Mucosa of rectum (tissue), 2 donors: ENCODE measurements around the gene CALCOCO1.
"Not testable (repeated sequence)": the region's sequence is repeated elsewhere in the genome, so short reads cannot be mapped to it uniquely, and the experiment has no call there.

Experiments used
- H3K27ac ChIP-seq, 2 donors: one replicate each; pipeline ENCODE4 v1.7.0; 2013; ENCODE audit warnings: inconsistent platforms in 2 of 2, low read depth in 2 of 2, low read length in 2 of 2
- H3K27me3 ChIP-seq, 2 donors: one replicate each; pipeline ENCODE4 v1.7.0; 2013; ENCODE audit warnings: low read length in 2 of 2; ENCODE audit not compliant: control insufficient read depth in 2 of 2, insufficient read depth in 2 of 2
- H3K36me3 ChIP-seq, 2 donors: one replicate each; pipeline ENCODE4 v1.7.0; 2013; ENCODE audit warnings: low read length in 2 of 2; ENCODE audit not compliant: control insufficient read depth in 2 of 2, insufficient read depth in 2 of 2
- H3K4me1 ChIP-seq, 2 donors: one replicate each; pipeline ENCODE4 v1.7.0; 2013; ENCODE audit warnings: low read length in 2 of 2, mild to moderate bottlenecking in 1 of 2; ENCODE audit not compliant: control insufficient read depth in 2 of 2, insufficient read depth in 2 of 2
- H3K4me3 ChIP-seq, 2 donors: one replicate each; pipeline ENCODE4 v1.7.0; 2013; ENCODE audit warnings: low read length in 2 of 2
- H3K9ac ChIP-seq, 2 donors: one replicate each; pipeline ENCODE4 v1.7.0; 2013; ENCODE audit warnings: low read length in 2 of 2, low read depth in 1 of 2, mild to moderate bottlenecking in 1 of 2
- H3K9me3 ChIP-seq, 2 donors: one replicate each; pipeline ENCODE4 v1.7.0; 2013; ENCODE audit warnings: low read length in 2 of 2; ENCODE audit not compliant: control insufficient read depth in 2 of 2
- donor health status: healthy.
- donor health status: Normal muscosa, but diverticular disease.

The CALCOCO1 gene, protein sequence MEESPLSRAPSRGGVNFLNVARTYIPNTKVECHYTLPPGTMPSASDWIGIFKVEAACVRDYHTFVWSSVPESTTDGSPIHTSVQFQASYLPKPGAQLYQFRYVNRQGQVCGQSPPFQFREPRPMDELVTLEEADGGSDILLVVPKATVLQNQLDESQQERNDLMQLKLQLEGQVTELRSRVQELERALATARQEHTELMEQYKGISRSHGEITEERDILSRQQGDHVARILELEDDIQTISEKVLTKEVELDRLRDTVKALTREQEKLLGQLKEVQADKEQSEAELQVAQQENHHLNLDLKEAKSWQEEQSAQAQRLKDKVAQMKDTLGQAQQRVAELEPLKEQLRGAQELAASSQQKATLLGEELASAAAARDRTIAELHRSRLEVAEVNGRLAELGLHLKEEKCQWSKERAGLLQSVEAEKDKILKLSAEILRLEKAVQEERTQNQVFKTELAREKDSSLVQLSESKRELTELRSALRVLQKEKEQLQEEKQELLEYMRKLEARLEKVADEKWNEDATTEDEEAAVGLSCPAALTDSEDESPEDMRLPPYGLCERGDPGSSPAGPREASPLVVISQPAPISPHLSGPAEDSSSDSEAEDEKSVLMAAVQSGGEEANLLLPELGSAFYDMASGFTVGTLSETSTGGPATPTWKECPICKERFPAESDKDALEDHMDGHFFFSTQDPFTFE

GRCh38 chr12:53727310-53728041 is at the start of gene CALCOCO1:
Gene CALCOCO1, minus strand, starts transcription at chr12:53727452. Its CDS starts 2,210 bp downstream, at chr12:53725242.
- Histone ChIP-seq H3K27me3 (no peaks in the 10 kb centered on the region), H3K9me3 (no peaks in the 10 kb centered on the region), H3K4me1 (peaks cover 13 to 15% of the 10 kb centered on the region in 2 donors), H3K36me3 (peaks cover 21 to 22% of the 10 kb centered on the region in 2 donors), H3K9ac (peak within 1 kb of the TSS; percentile 80 to 92), H3K4me3 (peak within 1 kb of the TSS; percentile 94 to 99), H3K27ac (peak within 1 kb of the TSS in 1 of 2 donors; percentile 27)

DNA sequence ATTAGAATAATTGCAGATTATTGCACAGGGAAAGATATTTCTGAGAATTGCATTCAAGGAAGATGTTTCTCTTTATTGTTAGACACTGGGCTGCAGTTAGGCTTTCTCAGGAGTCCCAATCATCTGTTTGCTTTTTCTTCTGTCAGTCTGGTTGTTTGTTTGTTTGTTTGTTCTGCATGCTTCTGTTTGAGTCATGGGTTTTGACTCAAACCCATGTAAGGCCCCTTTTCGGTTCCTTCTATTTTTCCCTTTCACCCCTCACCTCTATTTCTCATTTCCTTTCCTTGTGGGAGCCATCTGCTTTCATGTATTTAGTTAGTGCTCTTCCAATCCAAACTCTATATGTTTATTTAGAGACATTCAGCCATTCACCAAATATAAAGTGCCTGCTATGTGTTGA is 49.6 kb upstream of the CALCOCO1 start:
- Histone ChIP-seq H3K36me3 (no peaks in the 10 kb centered on the region), H3K27me3 (peaks cover 37 to 51% of the 10 kb centered on the region in 2 donors), H3K27ac (no peak overlapping the region), H3K9ac (no peak overlapping the region), H3K4me3 (no peak overlapping the region), H3K4me1 (no peaks in the 10 kb centered on the region), H3K9me3 (no peaks in the 10 kb centered on the region)

DNA sequence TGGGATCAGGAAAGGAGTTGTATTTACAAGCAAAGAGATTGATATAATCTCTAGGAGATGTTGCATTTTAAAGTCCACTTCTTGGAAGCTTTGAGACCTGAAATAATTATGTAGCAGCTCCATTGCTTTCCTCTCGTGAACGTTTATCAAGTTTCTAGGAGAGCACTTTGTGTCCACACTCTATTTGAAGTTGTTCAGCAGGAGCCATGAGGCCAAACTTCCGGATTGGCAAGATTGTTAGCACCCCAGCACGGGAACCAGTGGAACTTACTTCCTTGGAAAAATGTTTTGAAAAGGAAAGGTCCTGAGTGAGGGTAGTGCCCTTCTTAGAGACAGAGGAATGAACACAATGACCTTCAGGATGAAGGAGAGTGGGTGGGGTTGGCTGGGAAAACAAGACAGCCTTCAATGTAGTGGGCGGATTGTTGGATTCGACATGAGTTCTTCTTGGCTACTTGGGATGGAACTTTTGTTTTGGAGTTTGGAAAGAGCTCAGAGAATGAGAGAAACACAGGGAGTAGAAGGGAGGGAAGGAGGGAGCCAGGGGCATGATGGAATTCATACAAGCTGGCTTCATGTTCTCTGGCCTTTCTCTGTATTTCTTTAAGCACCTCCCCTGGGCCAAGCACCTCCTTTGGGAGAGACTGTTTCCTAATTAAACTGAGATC is 48.4 kb upstream of the CALCOCO1 start:
- Histone ChIP-seq H3K27me3 (peaks cover 27 to 52% of the 10 kb centered on the region in 2 donors), H3K4me1 (no peaks in the 10 kb centered on the region), H3K36me3 (no peaks in the 10 kb centered on the region), H3K9ac (no peak overlapping the region), H3K27ac (no peak overlapping the region), H3K9me3 (no peaks in the 10 kb centered on the region), H3K4me3 (no peak overlapping the region)

DNA sequence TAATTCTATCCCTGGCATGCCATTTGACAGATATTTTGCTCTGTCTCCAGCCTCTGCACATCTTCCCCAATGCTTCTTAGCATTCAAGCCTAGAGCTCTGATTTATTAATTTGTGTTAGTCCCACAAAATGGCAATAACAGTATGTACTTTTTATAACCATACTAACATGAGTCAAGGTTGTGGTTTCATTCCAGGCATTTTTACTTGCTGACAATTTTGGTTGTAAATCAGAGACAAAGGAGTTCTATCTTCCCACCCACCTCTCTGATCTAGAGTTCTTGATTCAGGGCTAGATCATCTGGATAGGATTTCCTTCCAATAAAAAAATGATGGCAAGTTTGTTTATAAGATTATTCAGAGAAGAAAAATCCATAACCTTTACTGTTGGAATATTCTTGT is 43.0 kb upstream of the CALCOCO1 start:
- H3K4me1 ChIP-seq = no peaks in the 10 kb centered on the region
- H3K9me3 ChIP-seq = no peaks in the 10 kb centered on the region
- peaks cover 32 to 58% of the 10 kb centered on the region in 2 donors for H3K27me3 ChIP-seq
- H3K4me3 ChIP-seq = no peak overlapping the region
- no peak overlapping the region for H3K9ac ChIP-seq
- no peaks in the 10 kb centered on the region for H3K36me3 ChIP-seq
- H3K27ac ChIP-seq = no peak overlapping the region

- Histone ChIP-seq H3K4me3 (no peak overlapping the region), H3K9me3 (no peaks in the 10 kb centered on the region), H3K4me1 (no peaks in the 10 kb centered on the region), H3K9ac (no peak overlapping the region), H3K36me3 (no peaks in the 10 kb centered on the region), H3K27me3 (peaks cover 35 to 61% of the 10 kb centered on the region in 2 donors), H3K27ac (no peak overlapping the region)
These were observed 41.7 kb upstream of the CALCOCO1 start for GRCh38 chr12:53768976-53769375.

DNA sequence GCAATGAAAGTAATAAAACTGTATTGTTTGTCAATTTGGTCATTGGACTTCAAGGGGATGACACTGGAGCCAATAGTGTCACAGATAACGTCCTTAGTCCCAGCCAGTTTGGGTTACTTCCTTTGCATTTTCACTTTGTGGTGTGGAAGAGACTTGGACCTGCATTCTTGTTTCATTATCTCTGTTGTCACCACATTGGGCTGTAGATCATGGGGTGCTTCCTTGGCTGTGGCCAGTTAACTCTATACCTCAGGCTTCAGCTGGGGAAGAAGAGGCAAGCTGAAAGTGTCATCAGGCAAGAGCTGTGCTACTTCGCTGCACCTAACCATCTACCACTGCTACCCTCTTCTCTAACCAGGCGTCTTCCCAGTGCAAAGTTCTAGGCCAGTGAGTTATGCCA is 39.6 kb upstream of the CALCOCO1 start:
- no peaks in the 10 kb centered on the region for H3K9me3 ChIP-seq
- no peak overlapping the region for H3K27ac ChIP-seq
- H3K4me3 ChIP-seq = no peak overlapping the region
- no peaks in the 10 kb centered on the region for H3K4me1 ChIP-seq
- no peaks in the 10 kb centered on the region for H3K36me3 ChIP-seq
- peaks cover 36 to 56% of the 10 kb centered on the region in 2 donors for H3K27me3 ChIP-seq
- H3K9ac ChIP-seq = no peak overlapping the region

- H3K9ac ChIP-seq = no peak overlapping the region
- no peaks in the 10 kb centered on the region for H3K9me3 ChIP-seq
- no peak overlapping the region for H3K27ac ChIP-seq
- no peaks in the 10 kb centered on the region for H3K36me3 ChIP-seq
- peaks cover 41 to 53% of the 10 kb centered on the region in 2 donors for H3K27me3 ChIP-seq
- H3K4me3 ChIP-seq = no peak overlapping the region
- no peaks in the 10 kb centered on the region for H3K4me1 ChIP-seq
These were observed 38.6 kb upstream of the CALCOCO1 start for GRCh38 chr12:53765891-53766290.

- Histone ChIP-seq H3K36me3 (no peaks in the 10 kb centered on the region), H3K4me1 (no peaks in the 10 kb centered on the region), H3K9ac (no peak overlapping the region), H3K27ac (no peak overlapping the region), H3K9me3 (no peaks in the 10 kb centered on the region), H3K4me3 (no peak overlapping the region), H3K27me3 (peaks cover 43 to 47% of the 10 kb centered on the region in 2 donors)
These were observed 37.4 kb upstream of the CALCOCO1 start for GRCh38 chr12:53764615-53765014.

- not testable (repeated sequence) for H3K27ac ChIP-seq, H3K4me3 ChIP-seq, H3K4me1 ChIP-seq, H3K36me3 ChIP-seq, H3K9me3 ChIP-seq, H3K9ac ChIP-seq
- peaks cover 52 to 54% of the 10 kb centered on the region in 2 donors for H3K27me3 ChIP-seq
These were observed 35.5 kb upstream of the CALCOCO1 start for GRCh38 chr12:53762793-53763192.
